H1 (cell line): ENCODE measurements around the gene TMEM147. TPM values are rescaled to one million over a fixed set of nuclear protein-coding genes. Genes with fewer than 3 reads are reported as not detected.

Experiments used
- CTCF ChIA-PET: fragments of 300-600 bp; sonication (Branson Sonifier 250); formaldehyde crosslinking; loops from one replicate; lab custom pipeline; 2021; ENCODE audit not compliant: partially characterized antibody; lab: Charles Lee
- POLR2A ChIA-PET: fragments of 300-600 bp; sonication (Branson Sonifier 250); formaldehyde crosslinking; loops from one replicate; lab custom pipeline; 2021; ENCODE audit warnings: inconsistent platforms; ENCODE audit not compliant: partially characterized antibody; lab: Charles Lee
- DNase-seq, 2 experiments: peaks; one replicate each; pipeline versions ENCODE4 v3.0.0 to v3.0.0-alpha.2; 2010 to 2022; ENCODE audit warnings: low spot score in 2 of 2, low read depth in 1 of 2, mixed read lengths in 1 of 2
- FAIRE-seq: peaks from 2 replicates; lab custom pipeline; 2011; peaks lifted over from hg19 to GRCh38; lab: Jason Lieb, UNC
- H2AFZ ChIP-seq: 2 replicates; pipeline ENCODE4 v1.8.1; 2012; ENCODE audit warnings: low read length, inconsistent platforms
- H2AK5ac ChIP-seq: 2 replicates; pipeline ENCODE4 v1.6.1; 2013; ENCODE audit warnings: low read depth, low read length
- H2BK120ac ChIP-seq: replicated peaks from 2 replicates; pipeline ENCODE3; 2013; ENCODE audit warnings: low read depth, low read length, inconsistent platforms
- H2BK12ac ChIP-seq: 2 replicates; pipeline ENCODE4 v1.6.1; 2013; ENCODE audit warnings: low read depth, low read length
- H2BK15ac ChIP-seq: 2 replicates; pipeline ENCODE4 v1.6.1; 2013; ENCODE audit warnings: low read length
- H2BK20ac ChIP-seq: 2 replicates; pipeline ENCODE4 v1.6.1; 2013; ENCODE audit warnings: low read length
- H2BK5ac ChIP-seq: 2 replicates; pipeline ENCODE4 v1.6.1; 2013; ENCODE audit warnings: low read depth, low read length
- H3K14ac ChIP-seq: 2 replicates; pipeline ENCODE4 v1.6.1; 2013; ENCODE audit warnings: inconsistent platforms; ENCODE audit not compliant: insufficient read length
- H3K18ac ChIP-seq: 2 replicates; pipeline ENCODE4 v1.6.1; 2013; ENCODE audit warnings: low read length; ENCODE audit errors: extremely low read depth
- H3K23ac ChIP-seq: 2 replicates; pipeline ENCODE4 v1.6.1; 2013; ENCODE audit warnings: inconsistent platforms; ENCODE audit not compliant: insufficient read length
- H3K23me2 ChIP-seq: 2 replicates; pipeline ENCODE4 v1.6.1; 2013; ENCODE audit warnings: low read depth, low read length
- H3K27ac ChIP-seq: 2 replicates; pipeline ENCODE4 v1.6.1; 2011; ENCODE audit warnings: low read depth, low read length, inconsistent platforms
- H3K27me3 ChIP-seq, 4 experiments: replicated peaks in 1 of 4; 1 replicate in 1 of 4; 2 replicates in 3 of 4; pipeline versions ENCODE4 v1.6.1 to v1.8.1; 2011 to 2013; ENCODE audit warnings: low read length in 3 of 4, mild to moderate bottlenecking in 3 of 4, inconsistent platforms in 2 of 4, mixed read lengths in 2 of 4, moderate library complexity in 1 of 4; ENCODE audit not compliant: control insufficient read depth in 3 of 4, insufficient read depth in 3 of 4; ENCODE audit errors: extremely low read depth in 1 of 4
- H3K36me3 ChIP-seq, 4 experiments: 2 replicates each; pipeline versions ENCODE4 v1.6.1 to v1.8.1; 2011 to 2013; ENCODE audit warnings: mild to moderate bottlenecking in 4 of 4, low read length in 3 of 4, moderate library complexity in 2 of 4, control low read depth in 1 of 4, inconsistent platforms in 1 of 4; ENCODE audit not compliant: insufficient read depth in 4 of 4, control insufficient read depth in 2 of 4
- H3K4ac ChIP-seq: replicated peaks from 2 replicates; pipeline ENCODE3; 2013; ENCODE audit warnings: low read length, low read depth, mixed read lengths, inconsistent platforms; ENCODE audit not compliant: insufficient read length
- H3K4me1 ChIP-seq, 4 experiments: replicated peaks in 1 of 4; 1 replicate in 1 of 4; 2 replicates in 3 of 4; pipeline versions ENCODE4 v1.6.1 to v1.8.1; 2011 to 2013; ENCODE audit warnings: low read length in 3 of 4, inconsistent platforms in 2 of 4, mixed read lengths in 1 of 4; ENCODE audit not compliant: insufficient read depth in 4 of 4, control insufficient read depth in 3 of 4
- H3K4me2 ChIP-seq, 2 experiments: 2 replicates each; pipeline versions ENCODE4 v1.6.1 to v1.8.1; 2011 to 2013; ENCODE audit warnings: low read depth in 2 of 2, low read length in 2 of 2, control low read depth in 1 of 2, inconsistent platforms in 1 of 2, mild to moderate bottlenecking in 1 of 2; ENCODE audit not compliant: insufficient read depth in 1 of 2
- H3K4me3 ChIP-seq, 4 experiments: fragments of 200-600, 300-600 bp in 1 of 4; sonication (generic), shearing (Covaris generic), sonication (Bioruptor Twin) in 1 of 4; 2 replicates each; pipeline versions ENCODE4 v1.5.1 to v1.8.1; 2011 to 2016; ENCODE audit warnings: low read length in 4 of 4, low read depth in 3 of 4, control low read depth in 2 of 4, inconsistent platforms in 2 of 4, mild to moderate bottlenecking in 2 of 4, mixed read lengths in 1 of 4, moderate library complexity in 1 of 4; ENCODE audit not compliant: insufficient read depth in 2 of 4; ENCODE audit errors: extremely low read depth in 1 of 4
- H3K56ac ChIP-seq: replicated peaks from 2 replicates; pipeline ENCODE3; 2013; ENCODE audit warnings: low read depth, mild to moderate bottlenecking, mixed read lengths, low read length, inconsistent platforms; ENCODE audit not compliant: insufficient read length
- H3K79me1 ChIP-seq: 2 replicates; pipeline ENCODE4 v1.6.1; 2013; ENCODE audit warnings: low read depth, low read length, control low read depth
- H3K79me2 ChIP-seq, 2 experiments: 2 replicates each; pipeline versions ENCODE4 v1.6.1 to v1.8.1; 2012 to 2013; ENCODE audit warnings: low read length in 2 of 2, mild to moderate bottlenecking in 2 of 2, inconsistent platforms in 1 of 2; ENCODE audit not compliant: insufficient read depth in 2 of 2, control insufficient read depth in 1 of 2
- H3K9ac ChIP-seq, 4 experiments: replicated peaks in 1 of 4; 1 replicate in 1 of 4; 2 replicates in 3 of 4; pipeline versions ENCODE4 v1.6.1 to v1.8.1; 2011 to 2013; ENCODE audit warnings: low read depth in 3 of 4, low read length in 3 of 4, control low read depth in 2 of 4, mild to moderate bottlenecking in 2 of 4, moderate library complexity in 2 of 4, inconsistent platforms in 1 of 4; ENCODE audit errors: extremely low read depth in 1 of 4
- H3K9me3 ChIP-seq, 2 experiments: 2 replicates each; pipeline versions ENCODE4 v1.6.1 to v1.8.1; 2012 to 2013; ENCODE audit warnings: mild to moderate bottlenecking in 2 of 2, moderate library complexity in 2 of 2, control low read depth in 1 of 2, inconsistent platforms in 1 of 2, low read depth in 1 of 2, low read length in 1 of 2, mixed read lengths in 1 of 2; ENCODE audit not compliant: insufficient read depth in 2 of 2
- H4K20me1 ChIP-seq, 2 experiments: replicated peaks in 1 of 2; 2 replicates each; pipeline versions ENCODE3 to v1.8.1; 2011 to 2013; ENCODE audit warnings: inconsistent platforms in 2 of 2, low read length in 2 of 2, mild to moderate bottlenecking in 1 of 2; ENCODE audit not compliant: insufficient read depth in 2 of 2, control insufficient read depth in 1 of 2
- H4K5ac ChIP-seq: 2 replicates; pipeline ENCODE4 v1.6.1; 2013; ENCODE audit warnings: low read length, low read depth, mixed read lengths, inconsistent platforms; ENCODE audit not compliant: insufficient read length
- H4K8ac ChIP-seq: 2 replicates; pipeline ENCODE4 v1.8.0; 2013; ENCODE audit warnings: mild to moderate bottlenecking, moderate library complexity, low read length, inconsistent platforms; ENCODE audit not compliant: insufficient read depth; ENCODE audit errors: extremely low read depth
- H4K91ac ChIP-seq: replicated peaks from 2 replicates; pipeline ENCODE3; 2013; ENCODE audit warnings: low read length, mixed read lengths, inconsistent platforms; ENCODE audit not compliant: insufficient read length
- BACH1 ChIP-seq: IDR thresholded peaks from 2 replicates; pipeline ENCODE4 v1.6.1; 2012; ENCODE audit warnings: low read length, improper control_type of control experiment
- CHD2 ChIP-seq: IDR thresholded peaks from 2 replicates; pipeline ENCODE4 v1.6.1; 2012; ENCODE audit warnings: low read length, improper control_type of control experiment
- EZH2 ChIP-seq: fragments of 200-600 bp; sonication (generic); IDR thresholded peaks from 2 replicates; pipeline ENCODE4 v1.7.1; 2012; ENCODE audit warnings: low read depth, mild to moderate bottlenecking, moderate library complexity, low read length, inconsistent platforms; ENCODE audit not compliant: severe bottlenecking
- HDAC6 ChIP-seq: IDR thresholded peaks from one replicate; pipeline ENCODE4 v1.7.1; 2012; ENCODE audit warnings: low read depth, mild to moderate bottlenecking, inconsistent platforms, low read length, moderate library complexity
- JUND ChIP-seq: IDR thresholded peaks from 2 replicates; pipeline ENCODE4 v1.6.1; 2011; ENCODE audit warnings: mild to moderate bottlenecking, improper control_type of control experiment, low read length
- KDM1A ChIP-seq: fragments of 200-600, 300-600 bp; sonication (generic); IDR thresholded peaks from 2 replicates; pipeline ENCODE4 v1.7.1; 2016; ENCODE audit warnings: mild to moderate bottlenecking, low read length, borderline replicate concordance
- RXRA ChIP-seq: IDR thresholded peaks from 2 replicates; pipeline ENCODE4 v1.6.1; 2011; ENCODE audit warnings: low read depth, mild to moderate bottlenecking, low read length, moderate library complexity; ENCODE audit not compliant: insufficient read depth
- SAP30 ChIP-seq: fragments of 300-600 bp; sonication (generic); IDR thresholded peaks from 2 replicates; pipeline ENCODE4 v1.7.1; 2012; ENCODE audit warnings: low read length, moderate library complexity, mild to moderate bottlenecking, inconsistent platforms; ENCODE audit not compliant: insufficient read depth, insufficient replicate concordance
- SP1 ChIP-seq: IDR thresholded peaks from 2 replicates; pipeline ENCODE4 v1.6.1; 2011; ENCODE audit warnings: low read depth, low read length
- SRF ChIP-seq: IDR thresholded peaks from 2 replicates; pipeline ENCODE4 v1.6.1; 2011; ENCODE audit warnings: mild to moderate bottlenecking, low read depth, low read length, moderate library complexity
- SUZ12 ChIP-seq: fragments of 200-600 bp; sonication (generic); IDR thresholded peaks from 2 replicates; pipeline ENCODE4 v1.6.1; 2012; ENCODE audit warnings: mild to moderate bottlenecking, inconsistent platforms, low read length, moderate library complexity, mixed read lengths
- TAF1 ChIP-seq: IDR thresholded peaks from 2 replicates; pipeline ENCODE4 v1.6.1; 2011; ENCODE audit warnings: mild to moderate bottlenecking, low read depth, low read length
- TEAD4 ChIP-seq: IDR thresholded peaks from 2 replicates; pipeline ENCODE4 v1.6.1; 2012; ENCODE audit warnings: low read depth, low read length, inconsistent platforms, mixed read lengths
- WGBS, 2 experiments: shearing (Covaris generic) in 1 of 2; methylation state at CpG; one replicate each; pipeline versions ENCODE4 v1.1.6 to v1.1.7; 2013 to 2015; ENCODE audit warnings: low lambda C conversion rate in 2 of 2, mixed read lengths in 2 of 2, inconsistent platforms in 1 of 2, low coverage in 1 of 2, missing lambda C conversion rate in 1 of 2; ENCODE audit not compliant: insufficient replicate concordance in 2 of 2, insufficient coverage in 1 of 2, insufficient read length in 1 of 2; ENCODE audit errors: extremely low coverage in 1 of 2, missing lambda C conversion rate in 1 of 2; 5-methylcytosine and 5-hydroxymethylcytosine counted together
- polyA plus RNA-seq, 7 experiments: library from polyadenylated mRNA; depleted of rRNA in 3 of 7; stranded (reverse) in 5 of 7; unstranded in 2 of 7; fragments of >200 nt in 5 of 7; fragments of 200-250 nt in 2 of 7; gene quantifications; 1 replicate in 5 of 7; 2 replicates in 1 of 7; 4 replicates in 1 of 7; pipeline versions ENCODE4 v1.2.1 to v1.2.3, GENCODE V29; 2011 to 2013; ENCODE audit warnings: missing spikeins in 2 of 7, mixed read lengths in 2 of 7
- total RNA-seq: library from RNA; stranded (reverse); fragmentation: NEBNext Ultra II Directional; extraction: Animal tissue kit (Norgen Biotek cat#: 25700); gene quantifications from 2 replicates; pipeline ENCODE4 v1.2.1, GENCODE V29; 2021
- TF ChIP-seq, protein P1 (sequence below): IDR thresholded peaks from 2 replicates; pipeline ENCODE4 v1.6.1; 2012; ENCODE audit warnings: inconsistent platforms

TMEM147 gene
- total and polyA plus RNA-seq, 2 of the 8 experiments (the other 6 are each of a cell fraction or from before 2014, with no cell fraction given), result 159 to 418 TPM

DNA sequence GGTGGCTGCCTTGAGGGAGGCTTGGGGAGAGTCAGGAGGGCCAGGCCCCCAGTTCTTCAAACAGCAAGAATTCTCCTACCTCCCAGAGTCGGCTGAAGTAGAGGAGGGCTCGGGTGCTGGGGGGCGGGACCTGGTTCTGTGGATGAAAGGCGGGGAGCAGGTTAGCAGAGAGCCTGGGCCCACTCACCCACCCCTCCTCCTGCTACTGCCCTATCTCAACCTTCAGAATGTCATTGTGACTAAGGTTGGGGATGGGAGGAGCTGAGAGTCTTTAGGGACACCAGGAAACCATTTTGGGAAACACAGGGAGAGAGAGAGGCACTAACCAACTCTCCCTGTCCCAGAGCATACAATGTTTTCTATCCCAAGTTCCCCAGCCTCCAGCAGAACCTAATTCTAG, 42.7 kb upstream of the TMEM147 start:
- Histone ChIP-seq H2AK5ac (no peak overlapping the region), H3K9ac (no peak overlapping the region), H3K79me2 (peaks cover 0 to 14% of the 10 kb centered on the region in 2 experiments; a peak in 1 of 4 replicates), H2BK20ac (no peak overlapping the region), H3K27ac (no peak overlapping the region), H4K20me1 (peaks cover 2 to 16% of the 10 kb centered on the region in 2 experiments), H3K9me3 (no peaks in the 10 kb centered on the region), H2BK15ac (no peak overlapping the region), H3K4me1 (no peaks in the 10 kb centered on the region; a peak in 2 of 7 replicates), H3K14ac (no peak overlapping the region), H3K4me2 (no peak overlapping the region), H3K23ac (no peak overlapping the region), H4K5ac (no peak overlapping the region), H2BK12ac (no peak overlapping the region), H3K4ac (no peak overlapping the region), H3K18ac (no peak overlapping the region), H3K56ac (no peak overlapping the region), H3K27me3 (no peaks in the 10 kb centered on the region), H3K4me3 (no peak overlapping the region), H2BK120ac (no peak overlapping the region), H3K23me2 (no peaks in the 10 kb centered on the region), H2BK5ac (no peak overlapping the region), H2AFZ (no peak overlapping the region), H4K91ac (no peak overlapping the region), H3K79me1 (no peaks in the 10 kb centered on the region; the same call in 1 of the 2 replicates), H4K8ac (no peak overlapping the region), H3K36me3 (peaks cover 26 to 77% (median 56%) of the 10 kb centered on the region in 4 experiments)
- POLR2A ChIA-PET, result interaction anchor here (0.7 to 2.6 kb wide), 8 partner anchors 7 to 126 kb away, joined by 3 to 23 read pairs (median 4); partner anchors contain the start of genes DMKN and KRTDAP
- CTCF ChIA-PET, result interaction anchor here (0.6 to 4.7 kb wide), 5 partner anchors 8 to 450 kb away, joined by 3 to 32 read pairs (median 6); partner anchors contain the start of gene DMKN
- DNase-seq (no peak), FAIRE-seq (no peak)
- 87% methylated on average over 4 of the region's 4 CpGs; no CpG with 5 or more reads in 1 of the 2 experiments for WGBS, 2 experiments
- TF ChIP-seq SUZ12 (no peak), BACH1 (no peak), JUND (no peak), TAF1 (no peak), SAP30 (no peak), TEAD4 (no peak), KDM1A (no peak), EZH2 (no peak), SRF (no peak), SP1 (no peak), CHD2 (no peak), HDAC6 (no peak), RXRA (no peak)
- TF ChIP-seq, protein P1, sequence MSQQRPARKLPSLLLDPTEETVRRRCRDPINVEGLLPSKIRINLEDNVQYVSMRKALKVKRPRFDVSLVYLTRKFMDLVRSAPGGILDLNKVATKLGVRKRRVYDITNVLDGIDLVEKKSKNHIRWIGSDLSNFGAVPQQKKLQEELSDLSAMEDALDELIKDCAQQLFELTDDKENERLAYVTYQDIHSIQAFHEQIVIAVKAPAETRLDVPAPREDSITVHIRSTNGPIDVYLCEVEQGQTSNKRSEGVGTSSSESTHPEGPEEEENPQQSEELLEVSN, result no peak
